Measurements from ENCODE around the gene HSPA5. TPM values are rescaled to one million over a fixed set of nuclear protein-coding genes. Genes with fewer than 3 reads are reported as not detected.
A peak's percentile ranks its signal among the peaks of the same experiment; 100 is the strongest.
"Not testable (repeated sequence)": the region's sequence is repeated elsewhere in the genome, so short reads cannot be mapped to it uniquely, and the experiment has no call there.

Gene HSPA5
- polyA plus RNA-seq, 4 donors: 334 to 484 (median 389) TPM

DNA sequence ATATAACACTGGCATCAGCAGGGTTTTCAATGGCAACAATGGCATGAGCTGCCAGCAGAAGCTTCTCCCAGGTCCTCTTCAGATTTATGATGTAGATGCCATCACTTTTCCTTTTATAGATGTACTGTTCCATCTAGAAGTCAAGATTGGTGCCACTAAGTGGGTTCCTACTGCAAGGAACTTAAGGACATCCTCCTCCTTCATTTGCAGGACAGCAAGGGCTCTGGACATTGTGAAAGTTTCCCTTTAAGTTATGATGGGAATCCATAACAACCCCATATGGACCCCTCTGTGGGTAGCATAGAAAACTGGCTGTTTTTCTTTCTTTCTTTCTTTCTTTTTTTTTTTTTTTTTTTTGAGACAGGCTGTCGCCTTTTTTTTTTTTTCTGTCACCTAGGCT is 45.6 kb downstream of the HSPA5 start:
- DNase-seq (ENCODE audit: low read depth in 4 of 4, low spot score in 3 of 4): not testable (repeated sequence)

DNA sequence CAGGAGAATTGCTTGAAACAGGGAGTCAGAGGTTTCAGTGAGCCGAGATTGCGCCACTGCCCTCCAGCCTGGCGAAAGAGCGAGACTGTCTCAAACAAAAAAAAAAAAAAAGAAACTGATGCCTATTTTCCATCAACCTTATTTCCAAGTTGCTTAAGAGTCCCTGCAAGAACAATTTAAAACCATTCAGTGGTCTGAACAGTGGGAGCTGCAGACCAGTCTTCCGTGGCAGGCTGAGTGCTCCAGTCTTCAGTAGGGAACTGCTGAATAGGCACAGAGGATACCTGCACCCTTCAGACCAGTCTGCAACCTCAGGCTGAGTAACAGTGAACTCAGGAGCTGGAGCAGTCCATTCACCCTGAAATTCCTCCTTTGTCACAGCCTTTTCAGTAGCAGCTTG is 46.7 kb downstream of the HSPA5 start:
- DNase-seq (ENCODE audit: low read depth in 4 of 4, low spot score in 3 of 4): not testable (repeated sequence)

- DNase-seq (ENCODE audit: low read depth in 4 of 4, low spot score in 3 of 4): no peak
Measured at GRCh38 chr9:125190361-125190801, 50.8 kb downstream of the HSPA5 start.

DNA sequence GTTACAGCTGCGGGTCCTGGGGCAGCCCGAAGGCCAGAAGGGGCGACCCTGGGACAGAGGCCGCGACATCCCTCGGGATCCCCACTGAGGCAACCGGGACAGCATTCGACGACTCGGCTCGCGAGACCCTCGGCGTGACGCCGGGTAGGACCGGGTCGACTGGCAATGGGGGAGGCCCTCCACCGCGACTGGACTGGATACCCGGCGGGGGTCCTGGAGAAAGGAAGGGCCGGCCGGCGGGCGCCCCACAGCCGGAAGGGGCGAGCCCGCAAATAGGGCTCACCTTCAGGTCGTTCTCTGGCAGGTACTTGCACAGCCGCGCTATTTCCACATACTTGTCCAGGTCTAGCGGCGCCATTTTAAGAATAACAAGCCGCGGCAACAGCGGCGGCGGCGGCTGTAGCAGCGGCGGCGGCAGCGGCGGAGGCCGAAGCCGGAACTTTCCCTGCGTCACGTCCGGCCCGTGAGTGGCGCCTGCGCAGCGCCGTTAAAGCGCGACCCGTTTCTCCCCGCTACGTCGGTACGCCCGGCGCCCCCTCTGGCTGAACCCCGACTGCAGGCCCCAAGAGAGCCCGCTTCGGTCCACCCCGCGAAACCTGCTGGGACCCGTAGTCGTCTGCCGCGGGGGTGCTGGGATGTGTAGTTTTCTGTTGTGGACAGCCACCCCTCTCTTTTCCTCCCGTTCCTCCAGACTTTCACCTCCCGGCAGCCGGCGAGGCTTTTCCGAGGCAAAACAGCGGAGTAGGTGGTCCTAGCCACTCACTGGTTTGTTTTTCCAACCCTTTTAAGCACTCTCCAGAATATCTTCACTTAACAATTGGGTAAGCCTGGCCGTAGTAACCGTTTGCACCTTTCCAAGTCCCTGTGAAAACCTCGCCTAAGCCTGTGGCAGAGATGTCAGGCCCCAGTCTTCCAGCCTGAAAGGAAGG is 51.5 kb downstream of the HSPA5 start, which contains the start of gene PPP6C:
PPP6C (minus strand) TSS at position 443 of the 929 bp plus-strand sequence; CDS start at position 358, 85 bp downstream.
- peak; percentile 83 to 92 (median 88) for DNase-seq (ENCODE audit: low read depth in 4 of 4, low spot score in 3 of 4)

- DNase-seq (ENCODE audit: low read depth in 4 of 4, low spot score in 3 of 4): no peak
Measured at GRCh38 chr9:125189011-125189360, 52.2 kb downstream of the HSPA5 start.

Other genes with a start within 250 kb of the HSPA5 start
- 10 to 100 TPM in 3 of 4 donors, 1 to 10 TPM in 1; 9.5 to 12.3 (median 10.8) TPM for gene SCAI, start 97.8 kb downstream of the HSPA5 start, polyA plus RNA-seq (ENCODE audit: insufficient read length in 4 of 4)
- 10 to 100 TPM; 45.3 to 66.4 (median 54.4) TPM for gene PPP6C, start 51.5 kb downstream of the HSPA5 start, polyA plus RNA-seq (ENCODE audit: insufficient read length in 4 of 4)
- 10 to 100 TPM; 19.5 to 23.6 (median 21.2) TPM for gene RABEPK, start 40.8 kb downstream of the HSPA5 start, polyA plus RNA-seq (ENCODE audit: insufficient read length in 4 of 4)
- 10 to 100 TPM; 27.2 to 37.3 (median 31.2) TPM for gene GAPVD1, start 20.5 kb upstream of the HSPA5 start, polyA plus RNA-seq (ENCODE audit: insufficient read length in 4 of 4)